ENCODE data around the gene FAXC. TPM values are rescaled to one million over a fixed set of nuclear protein-coding genes. Genes with fewer than 3 reads are reported as not detected.

The FAXC gene
- total RNA-seq, 2 experiments from 2014 or later: not detected

DNA sequence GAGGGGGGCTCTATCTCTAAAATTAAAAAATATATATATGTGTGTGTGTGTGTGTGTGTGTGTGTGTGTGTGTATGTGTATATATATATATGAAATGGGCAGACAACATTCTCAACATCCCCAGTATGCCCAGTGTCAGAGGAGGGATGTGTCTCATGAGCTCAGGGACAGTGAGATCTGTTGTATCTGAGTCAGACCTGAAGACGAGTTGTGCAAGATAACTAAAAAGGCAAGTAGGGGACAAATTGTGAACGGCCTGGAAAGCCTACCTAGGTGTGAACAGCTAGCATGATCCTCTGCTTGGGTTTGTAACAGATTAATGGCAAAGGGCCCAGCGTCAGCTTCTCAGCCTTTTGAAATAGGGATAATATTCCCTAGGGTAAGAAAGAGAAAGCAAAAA, 124.3 kb downstream of the FAXC start:
- H3K27me3 Mint-ChIP-seq: peaks cover 10% of the 10 kb centered on the region
- DNase-seq: no peak
- Histone ChIP-seq H3K27me3 (ENCODE audit: control insufficient read depth in 1 of 2, insufficient read depth in 2 of 2, low read length in 2 of 2) (no peaks in the 10 kb centered on the region), H3K4me3 (ENCODE audit: low read length) (no peak overlapping the region), H3K4me1 (ENCODE audit: insufficient read depth, low read length) (no peaks in the 10 kb centered on the region), H3K27ac (ENCODE audit: low read depth in 1 of 2, low read length in 2 of 2) (no peak overlapping the region), H3K36me3 (ENCODE audit: insufficient read depth, low read length) (no peaks in the 10 kb centered on the region), H3K9me3 (ENCODE audit: control insufficient read depth in 1 of 2, insufficient read depth in 1 of 2, low read length in 2 of 2) (no peaks in the 10 kb centered on the region)
- TF ChIP-seq, protein P1, sequence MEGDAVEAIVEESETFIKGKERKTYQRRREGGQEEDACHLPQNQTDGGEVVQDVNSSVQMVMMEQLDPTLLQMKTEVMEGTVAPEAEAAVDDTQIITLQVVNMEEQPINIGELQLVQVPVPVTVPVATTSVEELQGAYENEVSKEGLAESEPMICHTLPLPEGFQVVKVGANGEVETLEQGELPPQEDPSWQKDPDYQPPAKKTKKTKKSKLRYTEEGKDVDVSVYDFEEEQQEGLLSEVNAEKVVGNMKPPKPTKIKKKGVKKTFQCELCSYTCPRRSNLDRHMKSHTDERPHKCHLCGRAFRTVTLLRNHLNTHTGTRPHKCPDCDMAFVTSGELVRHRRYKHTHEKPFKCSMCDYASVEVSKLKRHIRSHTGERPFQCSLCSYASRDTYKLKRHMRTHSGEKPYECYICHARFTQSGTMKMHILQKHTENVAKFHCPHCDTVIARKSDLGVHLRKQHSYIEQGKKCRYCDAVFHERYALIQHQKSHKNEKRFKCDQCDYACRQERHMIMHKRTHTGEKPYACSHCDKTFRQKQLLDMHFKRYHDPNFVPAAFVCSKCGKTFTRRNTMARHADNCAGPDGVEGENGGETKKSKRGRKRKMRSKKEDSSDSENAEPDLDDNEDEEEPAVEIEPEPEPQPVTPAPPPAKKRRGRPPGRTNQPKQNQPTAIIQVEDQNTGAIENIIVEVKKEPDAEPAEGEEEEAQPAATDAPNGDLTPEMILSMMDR (IDR thresholded peaks at IDR 0.05): no peak
- CTCF ChIA-PET: no interaction called here
- H3K27ac Mint-ChIP-seq: no peak overlapping the region
- H3K4me1 Mint-ChIP-seq (ENCODE audit: low read depth): no peaks in the 10 kb centered on the region
- H3K9me3 Mint-ChIP-seq: no peaks in the 10 kb centered on the region
- H3K36me3 Mint-ChIP-seq (ENCODE audit: low read depth): no peaks in the 10 kb centered on the region
- POLR2A ChIA-PET: no interaction called here
- intact Hi-C loops (cut with DNase I, micrococcal nuclease): no loop called here
- ATAC-seq (ENCODE audit: poor library complexity): no peak
- no peak overlapping the region for H3K4me3 Mint-ChIP-seq

Other genes starting within 250 kb of the FAXC start
- gene COQ3, start 44.5 kb upstream of the FAXC start, total RNA-seq: 1 to 10 TPM; 1.8 to 2.2 TPM
- gene PNISR, start 75.6 kb upstream of the FAXC start, total RNA-seq: 100 to 1,000 TPM; 310 to 317 TPM
- 1 to 10 TPM; 7.0 to 8.0 TPM for gene USP45, start 165.7 kb upstream of the FAXC start, total RNA-seq
- gene CCNC, start 219.0 kb upstream of the FAXC start, total RNA-seq: 10 to 100 TPM; 40.5 to 42.6 TPM